SU-DHL-6 (cell line): ENCODE measurements around the gene NXPH3.

ENCODE experiments used
- H2AFZ ChIP-seq: fragments of 200-600 bp; sonication (generic); 2 replicates; pipeline ENCODE4 v1.6.1; 2014; ENCODE audit warnings: low read depth, mild to moderate bottlenecking, moderate library complexity, mixed read lengths, antibody characterized with exemption, low read length; ENCODE audit not compliant: severe bottlenecking
- H3F3A ChIP-seq: fragments of 200-600 bp; shearing (Covaris generic); 2 replicates; pipeline ENCODE4 v1.6.0; 2016; ENCODE audit warnings: antibody characterized with exemption, mild to moderate bottlenecking; ENCODE audit not compliant: insufficient read depth
- H3K27ac ChIP-seq: fragments of 200-600 bp; sonication (generic); 2 replicates; pipeline ENCODE4 v1.5.1; 2016; ENCODE audit warnings: low read depth, mild to moderate bottlenecking, low read length, moderate library complexity, mixed read lengths
- H3K27me3 ChIP-seq: fragments of 200-600 bp; sonication (generic), shearing (Covaris generic); 2 replicates; pipeline ENCODE4 v1.6.0; 2014; ENCODE audit warnings: mild to moderate bottlenecking, low read length
- H3K36me3 ChIP-seq: fragments of 200-600 bp; sonication (generic); 2 replicates; pipeline ENCODE4 v1.6.1; 2014; ENCODE audit warnings: mild to moderate bottlenecking, low read length, mixed read lengths
- H3K4me2 ChIP-seq: fragments of 300-600, 200-600 bp; shearing (Covaris generic), sonication (generic); 2 replicates; pipeline ENCODE4 v1.6.0; 2014; ENCODE audit warnings: low read length, low read depth, mild to moderate bottlenecking; ENCODE audit not compliant: poor library complexity, severe bottlenecking
- H3K4me3 ChIP-seq: fragments of 200-600 bp; sonication (generic); 2 replicates; pipeline ENCODE4 v1.5.1; 2014; ENCODE audit warnings: antibody characterized with exemption, low read length, mild to moderate bottlenecking, mixed read lengths; ENCODE audit not compliant: insufficient read depth, poor library complexity, severe bottlenecking
- H3K79me2 ChIP-seq: fragments of 200-600 bp; sonication (generic); 2 replicates; pipeline ENCODE4 v1.6.1; 2014; ENCODE audit warnings: mild to moderate bottlenecking, low read length, moderate library complexity; ENCODE audit not compliant: insufficient read depth
- H3K9ac ChIP-seq: fragments of 200-600 bp; sonication (generic); 2 replicates; pipeline ENCODE4 v1.7.0; 2014; ENCODE audit warnings: mild to moderate bottlenecking, low read length
- H3K9me2 ChIP-seq: fragments of 200-600 bp; sonication (generic); replicated peaks from 2 replicates; pipeline ENCODE4 v1.6.1; 2014; ENCODE audit warnings: low read length; ENCODE audit not compliant: insufficient read depth
- H3K9me3 ChIP-seq: fragments of 200-600 bp; sonication (generic); 2 replicates; pipeline ENCODE4 v1.6.1; 2014; ENCODE audit warnings: low read length, mixed read lengths; ENCODE audit not compliant: insufficient read depth
- H4K20me1 ChIP-seq: fragments of 200-600 bp; sonication (generic); 2 replicates; pipeline ENCODE4 v1.6.1; 2014; ENCODE audit warnings: low read depth, mild to moderate bottlenecking, antibody characterized with exemption, low read length, moderate library complexity, mixed read lengths
- EZH2phosphoT487 ChIP-seq: fragments of 200-600 bp; sonication (generic), shearing (Covaris generic); conservative IDR thresholded peaks from 2 replicates; pipeline ENCODE4 v1.6.1; 2018; ENCODE audit warnings: mild to moderate bottlenecking, antibody characterized with exemption, low read length, moderate library complexity, mixed read lengths
- TF ChIP-seq, protein P1 (sequence below): fragments of 200-600 bp; sonication (generic); IDR thresholded peaks from one replicate; pipeline ENCODE4 v1.5.1; 2017; ENCODE audit warnings: antibody characterized with exemption, mild to moderate bottlenecking, low read length, moderate library complexity; ENCODE audit not compliant: insufficient read depth, poor library complexity, severe bottlenecking

The NXPH3 gene

DNA sequence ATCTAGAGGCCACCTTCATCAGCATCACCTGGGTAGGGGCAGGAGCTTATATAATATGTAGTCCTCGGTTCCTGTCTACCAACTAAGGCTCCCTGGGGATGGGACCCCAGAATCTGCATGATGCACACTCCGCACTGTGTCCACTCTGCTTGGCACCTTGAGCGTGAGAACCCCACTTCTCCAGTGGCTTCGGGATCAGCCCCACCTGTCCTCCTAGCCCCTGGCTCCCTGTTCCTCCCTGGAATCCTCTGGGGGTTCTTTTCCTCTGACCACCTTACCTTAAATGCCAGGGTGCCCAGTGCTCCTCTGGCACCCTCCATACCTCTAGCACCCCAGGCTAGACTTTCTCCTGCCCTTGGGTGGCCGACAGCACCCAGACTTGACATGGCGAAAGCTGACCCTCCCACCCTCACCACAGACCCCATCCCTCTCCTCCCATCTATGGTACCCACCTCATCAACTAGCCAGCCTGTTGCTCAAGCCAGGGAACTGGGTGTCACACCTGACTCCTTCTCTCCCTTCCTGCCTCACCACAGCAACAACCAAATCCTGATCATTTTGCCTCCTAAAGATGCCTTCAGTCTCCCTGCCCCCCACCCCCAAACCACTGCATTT is 2.8 kb upstream of the NXPH3 start:
- no peaks in the 10 kb centered on the region for H3K27me3 ChIP-seq
- TF ChIP-seq, protein P1, sequence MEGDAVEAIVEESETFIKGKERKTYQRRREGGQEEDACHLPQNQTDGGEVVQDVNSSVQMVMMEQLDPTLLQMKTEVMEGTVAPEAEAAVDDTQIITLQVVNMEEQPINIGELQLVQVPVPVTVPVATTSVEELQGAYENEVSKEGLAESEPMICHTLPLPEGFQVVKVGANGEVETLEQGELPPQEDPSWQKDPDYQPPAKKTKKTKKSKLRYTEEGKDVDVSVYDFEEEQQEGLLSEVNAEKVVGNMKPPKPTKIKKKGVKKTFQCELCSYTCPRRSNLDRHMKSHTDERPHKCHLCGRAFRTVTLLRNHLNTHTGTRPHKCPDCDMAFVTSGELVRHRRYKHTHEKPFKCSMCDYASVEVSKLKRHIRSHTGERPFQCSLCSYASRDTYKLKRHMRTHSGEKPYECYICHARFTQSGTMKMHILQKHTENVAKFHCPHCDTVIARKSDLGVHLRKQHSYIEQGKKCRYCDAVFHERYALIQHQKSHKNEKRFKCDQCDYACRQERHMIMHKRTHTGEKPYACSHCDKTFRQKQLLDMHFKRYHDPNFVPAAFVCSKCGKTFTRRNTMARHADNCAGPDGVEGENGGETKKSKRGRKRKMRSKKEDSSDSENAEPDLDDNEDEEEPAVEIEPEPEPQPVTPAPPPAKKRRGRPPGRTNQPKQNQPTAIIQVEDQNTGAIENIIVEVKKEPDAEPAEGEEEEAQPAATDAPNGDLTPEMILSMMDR: no peak
- TF ChIP-seq EZH2phosphoT487: no peak

DNA sequence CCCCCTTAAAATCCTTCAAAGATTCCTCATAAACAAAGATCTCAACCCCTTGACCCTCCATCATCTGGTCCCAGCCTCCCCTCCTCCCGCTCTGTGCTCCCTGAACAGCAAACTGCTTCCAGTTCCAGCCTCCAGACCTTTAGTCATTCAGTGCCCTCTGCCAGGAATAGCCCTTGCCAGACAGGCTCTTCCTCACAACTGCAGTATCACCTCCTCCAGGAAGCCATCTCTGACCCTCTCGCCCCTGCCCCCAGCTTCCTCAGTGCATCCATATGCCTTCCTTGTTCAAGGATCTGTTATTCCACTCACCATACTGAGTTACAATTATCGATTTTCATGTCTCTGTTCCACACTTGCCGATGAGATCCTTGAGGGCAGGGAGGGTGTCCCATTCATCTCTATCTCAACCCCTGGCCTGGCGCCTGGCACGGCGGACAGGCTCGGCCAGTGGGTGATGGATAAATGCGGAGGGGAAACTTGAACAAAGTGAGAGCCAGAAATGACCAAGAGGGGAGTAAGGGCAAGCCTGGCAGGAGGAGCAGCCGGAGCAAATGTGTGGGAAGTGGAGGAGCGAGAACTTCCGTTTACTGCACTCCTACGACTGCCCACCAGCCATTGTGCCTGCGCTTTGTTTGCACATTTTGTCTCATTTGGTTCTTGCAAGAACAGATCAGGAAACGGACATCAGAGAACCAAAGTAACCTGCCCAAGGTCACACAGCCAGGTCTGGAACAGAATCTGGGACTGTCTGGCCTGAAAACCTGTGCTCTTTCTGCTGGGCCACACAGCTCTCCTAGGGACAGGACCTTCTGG is 2.0 kb upstream of the NXPH3 start:
- Histone ChIP-seq H3K27ac (no peak overlapping the region), H3K4me3 (no peak overlapping the region), H3K27me3 (no peaks in the 10 kb centered on the region), H3K9ac (no peak overlapping the region), H3K36me3 (no peaks in the 10 kb centered on the region), H2AFZ (no peak overlapping the region), H3K79me2 (no peaks in the 10 kb centered on the region), H3K4me2 (no peak overlapping the region), H4K20me1 (no peaks in the 10 kb centered on the region), H3K9me3 (no peaks in the 10 kb centered on the region), H3F3A (no peaks in the 10 kb centered on the region), H3K9me2 (no peaks in the 10 kb centered on the region)
- TF ChIP-seq, protein P1: no peak
- TF ChIP-seq EZH2phosphoT487: no peak

More for the DNA sequence above, 2.8 kb upstream of the NXPH3 start:
- H3K9me3 ChIP-seq: no peaks in the 10 kb centered on the region
- no peaks in the 10 kb centered on the region for H4K20me1 ChIP-seq
- no peak overlapping the region for H3K9ac ChIP-seq
- H3K36me3 ChIP-seq: no peaks in the 10 kb centered on the region
- H3F3A ChIP-seq: no peaks in the 10 kb centered on the region; the same call in 1 of the 2 replicates
- H2AFZ ChIP-seq: no peak overlapping the region
- H3K4me2 ChIP-seq: no peak overlapping the region
- H3K4me3 ChIP-seq: no peak overlapping the region
- no peaks in the 10 kb centered on the region for H3K79me2 ChIP-seq
- no peaks in the 10 kb centered on the region for H3K9me2 ChIP-seq
- no peak overlapping the region for H3K27ac ChIP-seq

DNA sequence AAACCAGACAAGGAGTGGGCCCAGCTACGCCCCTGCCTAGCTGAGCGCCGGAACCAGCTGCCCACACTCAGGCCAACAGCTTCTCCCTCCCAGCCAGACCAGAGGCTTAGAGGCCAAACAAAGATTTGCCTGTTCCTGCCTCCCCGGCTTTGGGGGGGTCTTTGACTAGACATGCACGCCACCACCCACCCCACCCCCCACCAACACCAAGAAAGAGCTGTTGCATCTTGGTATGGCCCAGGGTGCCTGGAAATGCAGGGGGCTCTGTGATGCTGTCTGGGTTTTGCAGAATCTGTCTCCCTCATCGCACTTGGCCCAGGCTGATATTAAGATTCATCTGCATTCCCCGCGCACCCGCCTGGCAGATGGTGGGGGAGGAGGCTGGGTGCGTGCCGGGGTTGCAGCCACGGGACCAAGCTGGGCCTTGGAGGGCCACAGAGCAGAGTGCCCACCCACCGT is 1.3 kb upstream of the NXPH3 start:
- Histone ChIP-seq H2AFZ (no peak overlapping the region), H3K9me2 (no peaks in the 10 kb centered on the region), H3K9me3 (no peaks in the 10 kb centered on the region), H4K20me1 (no peaks in the 10 kb centered on the region), H3K4me2 (no peak overlapping the region), H3K4me3 (no peak overlapping the region), H3F3A (no peaks in the 10 kb centered on the region), H3K27me3 (no peaks in the 10 kb centered on the region), H3K79me2 (no peaks in the 10 kb centered on the region), H3K27ac (no peak overlapping the region), H3K9ac (no peak overlapping the region), H3K36me3 (no peaks in the 10 kb centered on the region)
- TF ChIP-seq EZH2phosphoT487: no peak
- TF ChIP-seq, protein P1: no peak
